Inferior parietal cortex (tissue), 1 donor: ENCODE data around the gene MPZL3.

Source experiments
- DNase-seq: peaks from one replicate; pipeline ENCODE4 v3.0.0-alpha.2; 2016; ENCODE audit errors: extremely low spot score

Gene MPZL3

DNA sequence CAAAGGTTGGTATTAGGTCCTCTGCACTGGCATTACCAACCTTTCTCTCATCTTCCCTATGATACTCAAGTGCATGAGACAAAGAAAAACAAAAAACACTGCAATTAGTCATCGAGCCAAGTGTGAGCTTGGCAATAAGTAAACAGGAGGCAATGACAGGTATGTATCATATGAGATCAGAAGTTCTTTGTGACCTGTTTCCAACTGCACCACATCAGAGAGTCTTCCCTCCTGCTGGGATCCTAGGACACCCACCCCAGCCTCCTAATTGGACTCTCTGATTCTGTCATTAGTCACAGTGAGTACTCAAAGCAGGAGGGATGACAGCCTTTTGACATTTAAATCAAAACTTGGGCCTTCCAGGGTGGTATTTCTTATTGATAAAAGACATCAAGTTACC is 19.5 kb downstream of the MPZL3 start:
- DNase-seq = no peak

DNA sequence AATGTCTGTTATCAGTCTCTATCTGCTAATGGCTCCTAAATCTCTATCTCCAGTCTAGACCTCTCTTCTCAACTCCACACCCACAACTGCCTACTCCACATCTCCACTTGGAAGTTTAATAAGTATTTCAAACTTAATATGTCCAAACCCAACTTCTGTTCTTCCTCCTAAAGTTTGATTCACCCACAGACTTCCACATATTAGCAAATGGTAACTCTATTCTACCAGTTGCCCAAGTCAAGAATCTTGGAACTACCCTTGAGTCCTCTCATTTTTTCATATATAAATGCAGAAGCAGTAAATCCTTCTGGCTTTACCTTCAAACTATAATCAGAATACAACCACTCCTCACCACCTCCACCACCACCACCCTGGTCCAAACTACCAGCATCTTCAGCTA is 20.7 kb downstream of the MPZL3 start:
- no peak for DNase-seq

- no peak for DNase-seq
Measured at GRCh38 chr11:118230088-118230487, 22.1 kb downstream of the MPZL3 start.

DNA sequence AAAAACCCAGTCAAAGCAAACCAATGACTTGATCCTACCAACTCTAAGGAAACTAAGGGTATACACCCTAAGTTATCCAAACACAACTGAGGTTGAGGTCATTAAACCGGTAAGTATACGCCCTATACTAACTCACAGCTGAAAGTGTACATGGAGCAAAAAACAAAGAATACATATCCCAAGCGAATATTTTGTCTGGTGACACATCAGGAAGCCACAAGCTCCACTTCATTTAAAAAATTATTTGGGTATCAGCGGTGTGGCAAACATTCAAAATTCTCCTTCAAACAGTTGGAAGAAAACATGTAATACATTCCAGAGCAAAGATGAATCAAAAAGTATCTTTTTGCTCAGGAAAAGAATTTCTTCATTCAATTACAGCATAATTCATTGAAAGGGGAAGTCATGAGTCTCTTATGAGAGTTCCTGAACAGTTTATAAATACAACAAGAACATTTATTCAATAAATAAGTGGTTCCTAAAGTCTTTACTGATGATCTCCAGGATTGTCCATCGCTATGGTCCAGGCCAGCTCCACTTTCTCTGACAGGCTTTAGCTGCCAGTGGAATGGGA is 22.8 kb downstream of the MPZL3 start:
- no peak for DNase-seq

- no peak for DNase-seq
Measured at GRCh38 chr11:118227865-118228785, 24.0 kb downstream of the MPZL3 start.

DNA sequence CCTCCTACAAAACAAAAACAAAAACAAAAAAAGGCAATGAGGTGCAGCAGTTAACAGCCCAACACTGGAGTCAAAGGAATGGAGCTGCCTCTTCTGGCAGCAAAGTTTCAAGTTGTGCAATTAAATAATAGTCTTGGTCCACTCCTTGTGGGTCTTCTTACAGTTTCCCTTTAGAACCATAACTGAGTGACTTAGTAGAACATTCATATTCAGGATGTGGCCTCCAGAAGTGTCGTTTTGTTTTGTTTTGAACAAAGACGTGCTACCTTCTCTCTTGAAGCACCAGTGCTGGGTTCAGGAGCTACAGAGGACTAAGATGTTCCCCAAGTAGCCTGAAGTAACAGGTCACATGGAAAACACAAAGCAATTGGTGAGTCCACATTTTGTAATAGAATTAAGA is 25.4 kb downstream of the MPZL3 start:
- no peak for DNase-seq

DNA sequence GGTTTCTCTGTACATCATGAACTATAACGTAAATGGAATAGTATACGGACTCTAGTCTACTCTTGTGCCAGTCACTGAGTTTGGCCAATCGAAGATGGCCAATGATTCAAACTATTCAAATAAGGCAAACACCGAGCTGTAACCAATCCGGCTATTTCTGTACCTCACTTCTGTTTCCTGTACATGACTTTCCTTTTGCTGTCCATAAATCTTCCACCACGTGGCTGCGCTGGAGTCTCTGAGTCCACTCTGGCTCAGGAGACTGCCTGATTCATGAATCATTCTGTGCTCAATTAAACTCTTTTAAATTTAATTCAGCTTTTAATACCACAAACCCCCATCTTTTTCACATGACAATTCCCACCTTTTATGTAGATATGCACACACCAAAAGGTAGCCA is 25.9 kb downstream of the MPZL3 start:
- DNase-seq = no peak

DNA sequence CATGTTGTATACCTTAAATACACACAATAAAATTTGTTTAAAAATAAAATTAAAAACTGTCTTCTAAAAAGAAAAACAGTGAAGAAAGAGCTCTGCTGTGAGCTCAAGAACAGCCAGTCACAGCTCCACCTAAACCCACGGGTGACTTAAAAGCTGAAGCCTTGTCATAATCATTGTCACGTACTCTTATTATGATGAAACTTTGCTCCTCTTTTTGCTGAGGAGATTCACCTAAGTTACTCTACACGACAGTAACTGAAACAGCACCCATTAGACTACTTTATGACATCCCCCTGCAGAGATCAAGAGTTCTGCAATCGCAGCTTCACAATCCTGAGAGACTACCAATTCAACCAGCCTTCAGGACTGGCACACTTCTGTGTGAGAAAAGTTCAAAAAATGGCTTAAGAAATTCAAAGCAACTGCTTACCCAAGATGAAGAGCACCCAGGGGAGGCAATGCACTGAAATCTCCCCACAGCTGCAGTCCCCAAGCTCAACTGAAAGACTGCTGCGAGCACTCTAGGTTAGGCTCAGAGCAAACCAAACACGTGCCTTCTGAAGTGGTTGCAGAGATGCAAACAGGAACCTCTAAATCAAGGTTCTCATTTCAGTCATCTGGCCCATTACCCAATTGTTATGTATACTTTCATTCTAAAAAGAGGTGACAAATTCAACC is 27.5 kb downstream of the MPZL3 start, which contains the start of gene JAML:
TSS of gene JAML (minus strand) at position 501 of the 678 bp plus-strand sequence. CDS start 10,145 bp downstream, outside the sequence.
- no peak for DNase-seq

DNA sequence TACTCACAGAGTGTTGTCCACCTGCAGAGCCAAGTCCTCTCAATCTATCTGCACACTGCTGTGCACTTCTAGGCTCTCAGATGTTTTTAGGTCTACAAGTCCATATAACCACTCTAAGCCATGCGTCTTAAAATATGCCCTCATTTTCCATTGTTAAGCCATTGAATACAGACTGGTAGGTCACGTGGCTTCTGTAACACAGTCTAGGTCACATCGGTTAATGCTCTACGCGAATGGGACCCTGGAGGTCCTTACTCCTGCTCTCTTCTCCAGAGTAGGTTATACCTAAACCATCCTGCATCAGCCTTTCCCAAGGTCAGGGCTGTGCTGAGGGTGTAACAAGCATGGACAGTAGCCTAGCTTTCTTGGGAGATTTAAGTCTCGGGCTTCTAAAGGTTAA is 28.2 kb downstream of the MPZL3 start:
- DNase-seq = no peak

DNA sequence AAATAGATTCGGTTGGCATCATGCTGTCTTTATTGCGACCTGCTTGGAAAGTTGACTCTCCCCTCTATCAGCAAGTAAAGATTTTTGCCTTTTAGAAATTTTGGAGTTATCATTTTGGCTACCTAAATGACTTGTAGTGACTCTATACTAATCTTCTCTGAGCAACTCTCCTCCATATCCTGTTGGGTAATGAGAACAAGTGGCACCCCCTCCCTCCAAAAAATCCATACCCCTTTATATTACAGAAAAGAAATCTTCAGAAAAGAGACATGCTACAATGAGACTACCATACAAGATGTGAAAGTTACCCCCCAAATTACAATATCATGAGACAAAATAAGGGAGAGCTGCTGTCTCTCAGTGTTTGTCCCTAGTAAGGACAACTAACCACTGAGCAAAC is 28.6 kb downstream of the MPZL3 start:
- no peak for DNase-seq

DNA sequence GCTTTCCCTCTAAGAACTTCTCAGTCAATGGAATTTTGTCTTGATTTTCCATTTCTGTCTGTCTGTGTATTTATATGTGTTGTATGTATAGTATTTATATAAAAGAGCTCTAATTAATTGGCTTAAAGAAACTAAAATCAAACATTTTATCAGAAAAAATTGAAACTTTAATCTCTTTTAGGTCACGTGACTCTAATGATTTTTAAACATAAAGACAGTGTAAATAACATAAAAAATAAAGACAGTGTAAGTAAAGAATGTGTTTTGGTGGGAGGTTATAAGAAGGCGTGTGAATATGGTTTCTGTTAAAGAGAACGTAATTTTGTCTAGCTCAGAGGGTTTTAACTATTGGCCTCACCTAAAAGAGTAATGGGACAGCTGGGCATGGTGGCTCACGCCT is 29.7 kb downstream of the MPZL3 start:
- no peak for DNase-seq

GRCh38 chr11:118221419-118221818 is 30.7 kb downstream of the MPZL3 start:
- no peak for DNase-seq

DNA sequence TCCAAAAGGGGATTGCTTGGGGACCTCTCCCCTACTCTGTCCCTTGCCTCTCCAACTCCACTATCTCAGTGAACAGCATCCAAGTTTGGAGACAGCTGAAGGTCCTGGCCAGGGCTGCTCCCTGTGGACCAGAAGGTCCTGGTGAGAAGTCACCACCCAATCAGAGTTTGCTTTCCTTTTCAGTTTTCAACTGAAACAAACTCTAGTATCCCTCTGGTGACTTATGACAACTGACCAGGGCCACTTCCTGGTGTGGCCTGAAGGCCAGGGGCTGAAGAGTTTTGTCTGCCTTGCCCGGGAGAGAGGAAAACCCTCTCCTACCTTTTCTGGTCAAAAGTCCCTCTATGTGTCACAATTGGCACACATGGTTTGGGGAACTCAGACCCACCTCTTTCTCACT is 32.4 kb downstream of the MPZL3 start:
- no peak for DNase-seq

DNA sequence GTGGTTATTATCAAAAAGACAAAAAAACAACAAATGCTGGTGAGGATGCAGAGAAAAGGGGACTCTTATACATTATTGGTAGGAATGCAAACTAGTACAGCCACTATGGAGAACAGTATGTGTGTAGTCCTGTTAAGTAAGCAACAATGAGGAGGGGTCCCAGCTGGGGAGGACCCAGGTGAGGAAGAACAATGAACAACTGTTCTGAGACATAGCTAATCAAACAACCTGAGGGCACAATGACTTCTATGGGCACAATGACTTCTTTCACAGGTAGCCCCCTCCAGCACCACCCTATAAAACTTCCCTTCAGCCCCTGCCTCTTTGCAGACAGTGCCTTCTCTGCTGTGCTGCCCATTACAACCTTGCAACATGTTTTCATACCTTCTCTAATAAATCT is 32.9 kb downstream of the MPZL3 start:
- DNase-seq = no peak

DNA sequence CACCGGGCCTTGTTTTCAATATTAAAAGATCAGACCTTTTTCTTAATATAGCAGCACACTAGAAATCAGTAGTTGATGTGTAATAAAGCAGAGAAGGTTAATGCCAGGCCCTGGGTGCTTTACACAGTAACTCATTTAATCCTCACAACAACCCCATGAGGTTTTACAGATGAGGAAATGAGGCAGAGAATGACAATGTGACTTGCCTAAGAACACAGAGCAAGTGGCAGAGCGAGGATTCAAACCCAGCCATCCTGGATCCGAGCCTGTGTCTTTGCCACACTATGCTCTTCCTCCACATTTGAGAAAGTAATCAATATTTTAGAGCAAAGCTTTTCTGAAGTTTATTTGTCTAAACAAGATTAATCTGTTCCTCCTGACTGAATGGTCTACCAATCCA is 34.6 kb downstream of the MPZL3 start:
- DNase-seq = no peak

DNA sequence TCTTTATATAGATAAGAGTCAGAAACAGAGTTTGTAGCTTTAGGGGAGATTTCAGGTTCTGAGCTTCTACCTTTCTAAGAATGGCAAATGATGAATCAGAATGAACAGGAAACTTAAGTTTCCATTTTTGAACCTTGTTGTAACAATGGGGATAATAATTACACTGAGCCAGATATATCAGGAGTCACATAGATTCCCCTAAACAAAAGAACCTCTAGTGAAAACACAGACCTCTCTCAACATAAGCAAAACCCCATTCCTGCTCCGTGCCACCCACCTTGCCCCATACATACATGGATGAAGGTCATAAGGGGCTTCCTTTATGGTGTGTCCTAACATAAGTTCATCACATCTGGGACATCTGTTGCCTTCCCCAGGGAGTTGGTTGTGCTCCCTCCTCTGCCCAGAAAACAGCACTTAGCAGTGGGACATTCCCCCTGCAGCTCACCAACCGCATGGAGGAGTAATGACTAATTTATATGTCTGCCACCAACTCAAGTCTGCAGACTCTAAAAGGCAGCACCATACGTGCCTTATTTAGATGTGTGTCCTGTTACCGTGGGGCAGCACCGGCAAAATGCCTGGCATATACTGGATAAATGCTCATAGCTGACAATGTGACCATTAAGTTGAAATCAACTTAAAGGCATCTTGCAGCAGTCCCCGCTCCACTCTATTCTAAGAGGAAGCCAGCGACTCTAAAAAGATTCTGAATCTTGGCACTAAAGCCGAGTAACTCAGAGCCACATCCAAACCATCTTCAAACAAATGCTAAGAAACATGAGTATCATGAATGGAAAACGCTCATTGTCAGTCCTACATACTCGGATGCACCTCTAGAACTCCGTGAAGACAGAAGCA is 35.3 kb downstream of the MPZL3 start:
- DNase-seq = no peak

DNA sequence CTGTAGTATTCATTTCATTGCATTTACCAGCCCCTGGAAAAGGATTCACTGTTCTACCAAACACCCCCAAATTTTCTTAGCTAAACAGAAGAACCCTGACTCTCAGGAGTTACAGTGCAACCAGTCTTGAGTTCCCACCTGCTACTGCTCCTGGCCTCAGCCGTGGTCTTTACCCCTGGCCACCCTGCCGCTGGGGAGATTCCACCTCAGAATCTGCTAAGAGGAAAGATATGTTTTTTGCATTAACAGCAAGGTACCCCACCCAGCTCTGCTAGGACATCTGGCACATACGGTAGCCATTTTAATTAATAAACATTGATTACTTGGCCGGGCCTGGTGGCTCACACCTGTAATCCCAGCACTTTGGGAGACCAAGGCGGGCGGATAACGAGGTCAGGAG is 36.4 kb downstream of the MPZL3 start:
- DNase-seq = no peak

DNA sequence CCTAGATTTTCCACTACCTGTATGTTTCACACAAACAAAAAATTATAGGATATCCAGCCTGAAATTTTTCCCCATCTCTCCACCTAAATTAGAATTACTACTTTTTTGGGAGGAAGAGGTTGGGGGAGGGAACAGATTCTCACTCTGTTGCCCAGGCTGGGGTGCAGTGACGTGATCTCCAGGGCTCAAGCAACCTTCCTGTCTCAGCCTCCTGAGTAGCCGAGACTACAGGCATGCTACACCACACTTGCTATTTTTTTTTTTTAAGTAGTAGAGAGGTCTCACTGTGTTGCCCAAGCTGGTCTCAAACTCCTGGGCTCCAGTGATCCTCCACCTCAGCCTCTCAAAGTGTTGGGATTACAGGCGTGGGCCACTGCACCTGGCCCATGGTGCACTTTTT is 36.9 kb downstream of the MPZL3 start:
- DNase-seq = no peak

DNA sequence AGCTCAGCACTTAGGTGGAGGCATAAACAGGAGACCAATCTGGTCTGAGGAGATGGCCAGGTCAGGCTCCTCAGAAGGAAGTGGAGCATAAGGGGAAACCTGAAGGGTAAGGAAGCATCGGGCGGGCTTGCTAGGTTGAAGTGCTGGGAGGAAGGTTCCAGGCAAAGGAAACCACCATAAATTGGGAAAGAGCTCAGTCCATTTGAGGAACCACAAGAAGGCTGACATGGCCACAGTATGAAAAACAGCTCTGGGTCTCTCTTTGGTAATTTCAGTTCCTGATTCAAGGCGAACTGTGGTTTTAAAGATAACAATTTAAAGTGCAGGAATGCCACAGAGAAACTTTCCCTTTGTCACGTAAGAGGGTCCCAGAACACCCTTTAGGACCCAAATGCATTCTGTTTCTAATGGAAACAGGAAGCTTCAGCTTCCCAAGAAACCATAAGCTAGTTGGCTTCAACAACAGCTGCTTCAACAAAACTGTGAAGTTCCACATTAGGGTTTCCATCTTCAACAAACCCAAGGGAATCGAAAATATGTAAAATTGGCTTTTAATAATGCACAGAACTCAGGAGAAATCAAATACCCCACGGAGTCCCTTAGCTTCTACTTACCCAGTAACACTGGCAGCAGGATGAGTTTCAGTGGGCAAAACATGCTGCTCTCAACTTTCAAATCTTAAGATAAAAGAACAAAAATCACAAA is 37.8 kb downstream of the MPZL3 start:
- DNase-seq = no peak

- DNase-seq = no peak
Measured at GRCh38 chr11:118213781-118214180, 38.4 kb downstream of the MPZL3 start.

DNA sequence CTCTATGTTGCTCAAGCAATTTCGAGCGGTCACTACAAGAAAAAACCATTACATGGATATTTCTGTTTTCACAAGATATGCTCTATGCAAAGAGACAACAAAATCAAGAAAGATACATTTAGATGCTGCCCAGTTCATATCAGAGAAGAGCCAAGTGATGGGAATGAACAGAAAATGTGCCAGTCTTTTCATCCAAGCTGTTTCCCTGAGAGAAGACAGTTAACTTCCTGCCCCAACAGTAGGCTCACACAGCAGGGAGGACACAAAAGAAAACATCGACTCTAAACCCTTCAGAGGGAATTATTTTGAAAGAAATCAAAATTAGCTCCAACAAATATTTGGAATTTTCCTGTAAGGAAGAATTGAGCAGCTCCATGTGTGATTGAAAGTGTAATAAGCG is 39.0 kb downstream of the MPZL3 start:
- DNase-seq = no peak
